Measurements from ENCODE around the gene IFNA1.

IFNA1 gene

DNA sequence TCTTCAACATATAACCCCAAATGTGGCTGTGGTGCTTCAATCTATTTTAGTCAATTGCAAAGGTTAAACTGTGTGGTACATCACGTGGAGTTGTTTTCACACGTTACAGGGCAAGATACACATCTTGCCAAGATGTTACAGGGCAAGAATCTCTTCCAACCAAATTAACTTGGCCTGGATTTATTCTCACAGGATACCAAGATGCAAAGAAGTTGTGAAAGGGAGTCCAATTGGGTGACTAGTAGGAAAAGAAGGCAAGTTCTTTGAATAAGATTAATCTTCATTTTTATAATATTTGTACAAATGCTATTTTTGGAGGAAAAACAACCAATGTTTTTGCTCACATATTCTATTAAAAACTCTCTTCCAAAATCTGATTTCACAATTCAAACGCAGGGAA lies 36.1 kb upstream of the IFNA1 start:
- no peak for DNase-seq (ENCODE audit: insufficient read length, low spot score)
- no peak for FAIRE-seq
- TF ChIP-seq, protein P1, sequence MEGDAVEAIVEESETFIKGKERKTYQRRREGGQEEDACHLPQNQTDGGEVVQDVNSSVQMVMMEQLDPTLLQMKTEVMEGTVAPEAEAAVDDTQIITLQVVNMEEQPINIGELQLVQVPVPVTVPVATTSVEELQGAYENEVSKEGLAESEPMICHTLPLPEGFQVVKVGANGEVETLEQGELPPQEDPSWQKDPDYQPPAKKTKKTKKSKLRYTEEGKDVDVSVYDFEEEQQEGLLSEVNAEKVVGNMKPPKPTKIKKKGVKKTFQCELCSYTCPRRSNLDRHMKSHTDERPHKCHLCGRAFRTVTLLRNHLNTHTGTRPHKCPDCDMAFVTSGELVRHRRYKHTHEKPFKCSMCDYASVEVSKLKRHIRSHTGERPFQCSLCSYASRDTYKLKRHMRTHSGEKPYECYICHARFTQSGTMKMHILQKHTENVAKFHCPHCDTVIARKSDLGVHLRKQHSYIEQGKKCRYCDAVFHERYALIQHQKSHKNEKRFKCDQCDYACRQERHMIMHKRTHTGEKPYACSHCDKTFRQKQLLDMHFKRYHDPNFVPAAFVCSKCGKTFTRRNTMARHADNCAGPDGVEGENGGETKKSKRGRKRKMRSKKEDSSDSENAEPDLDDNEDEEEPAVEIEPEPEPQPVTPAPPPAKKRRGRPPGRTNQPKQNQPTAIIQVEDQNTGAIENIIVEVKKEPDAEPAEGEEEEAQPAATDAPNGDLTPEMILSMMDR (IDR thresholded peaks at IDR 0.05; ENCODE audit: insufficient read depth, missing control alignments) = no peak

DNA sequence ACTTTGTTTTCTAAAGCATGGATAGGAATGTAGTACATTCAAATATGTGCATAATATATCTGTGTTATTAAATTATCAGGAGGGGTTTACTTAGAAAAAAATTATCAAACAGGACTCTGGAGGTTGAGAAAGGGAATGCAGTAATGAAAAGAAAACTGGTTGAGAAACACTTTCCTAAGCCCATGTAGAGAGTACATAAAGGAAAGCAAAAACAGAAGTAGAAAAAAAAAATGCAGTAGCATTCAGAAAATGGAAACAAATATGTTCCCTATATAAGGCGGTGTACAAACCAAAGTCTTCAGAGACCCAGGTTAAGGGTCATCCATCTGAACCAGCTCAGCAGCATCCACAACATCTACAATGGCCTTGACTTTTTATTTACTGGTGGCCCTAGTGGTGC lies 31.4 kb upstream of the IFNA1 start, which contains the start of gene IFNA8:
IFNA8 (plus strand) TSS at position 301 of the 400 bp plus-strand sequence; CDS start at position 361, 60 bp downstream.
- DNase-seq (ENCODE audit: insufficient read length, low spot score) (no peak), FAIRE-seq (no peak)
- TF ChIP-seq, protein P1 (IDR thresholded peaks at IDR 0.05; ENCODE audit: insufficient read depth, missing control alignments) = no peak

DNA sequence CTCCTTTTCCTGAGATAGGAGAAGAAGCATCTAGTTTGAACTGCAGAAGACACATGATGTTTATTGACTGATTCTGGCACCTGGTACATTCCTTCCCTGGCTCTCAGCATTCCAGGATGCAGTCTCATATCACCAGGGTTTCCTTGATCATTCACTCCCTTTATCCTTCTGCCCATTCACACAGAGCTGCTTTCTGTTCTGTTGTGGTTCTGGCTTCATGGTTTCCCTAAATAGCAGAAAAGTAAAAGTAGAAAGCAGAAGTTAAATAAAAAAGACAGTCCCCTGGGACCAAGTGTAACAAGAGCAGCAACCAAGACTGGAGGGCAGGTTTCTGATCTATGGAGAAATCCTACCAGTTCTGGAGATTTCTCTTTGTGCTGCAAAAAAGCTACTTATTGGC lies 28.1 kb upstream of the IFNA1 start:
- no peak for DNase-seq (ENCODE audit: insufficient read length, low spot score)
- no peak for FAIRE-seq
- TF ChIP-seq, protein P1 (IDR thresholded peaks at IDR 0.05; ENCODE audit: insufficient read depth, missing control alignments) = no peak

DNA sequence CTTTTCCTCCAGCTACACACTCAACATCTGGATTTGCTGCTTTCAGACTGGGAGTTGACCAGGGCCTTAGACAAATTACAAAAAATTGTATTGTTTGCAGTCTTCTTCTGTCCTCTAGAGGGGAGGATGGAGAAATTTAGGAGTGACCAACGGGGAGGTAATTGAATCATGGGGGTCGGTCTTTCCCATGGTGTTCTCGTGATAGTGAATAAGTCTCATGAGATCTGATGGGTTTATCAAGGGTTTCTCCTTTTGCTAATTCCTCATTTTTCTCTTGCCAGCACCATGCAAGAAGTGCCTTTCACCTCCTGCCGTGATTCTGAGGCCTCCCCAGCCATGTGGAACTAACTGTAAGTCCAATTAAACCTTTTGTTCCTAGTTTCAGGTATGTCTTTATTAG lies 27.1 kb upstream of the IFNA1 start:
- DNase-seq (ENCODE audit: insufficient read length, low spot score) (no peak), FAIRE-seq (no peak)
- TF ChIP-seq, protein P1 (IDR thresholded peaks at IDR 0.05; ENCODE audit: insufficient read depth, missing control alignments) = no peak

DNA sequence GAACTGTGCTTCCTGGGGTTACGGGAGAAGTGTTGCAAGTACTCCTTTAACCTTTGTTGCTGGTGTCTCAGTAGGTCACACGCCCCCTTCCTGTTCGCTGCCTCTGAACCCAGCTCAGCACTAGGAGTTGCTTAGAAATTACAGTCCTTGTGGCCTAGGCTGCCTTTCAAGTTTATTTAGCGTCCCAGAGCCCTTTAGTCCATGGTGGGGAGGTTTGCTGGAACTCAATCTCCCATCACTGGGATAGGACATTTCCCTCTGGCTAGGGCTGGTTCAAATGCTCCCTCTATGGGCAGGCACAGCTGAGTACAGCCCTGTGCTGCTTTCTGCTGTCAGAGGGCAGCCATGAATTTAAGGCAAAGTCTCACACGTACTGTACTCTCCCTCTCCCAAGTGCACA lies 26.6 kb upstream of the IFNA1 start:
- no peak for DNase-seq (ENCODE audit: insufficient read length, low spot score)
- TF ChIP-seq, protein P1 (IDR thresholded peaks at IDR 0.05; ENCODE audit: insufficient read depth, missing control alignments) = no peak
- FAIRE-seq = no peak

DNA sequence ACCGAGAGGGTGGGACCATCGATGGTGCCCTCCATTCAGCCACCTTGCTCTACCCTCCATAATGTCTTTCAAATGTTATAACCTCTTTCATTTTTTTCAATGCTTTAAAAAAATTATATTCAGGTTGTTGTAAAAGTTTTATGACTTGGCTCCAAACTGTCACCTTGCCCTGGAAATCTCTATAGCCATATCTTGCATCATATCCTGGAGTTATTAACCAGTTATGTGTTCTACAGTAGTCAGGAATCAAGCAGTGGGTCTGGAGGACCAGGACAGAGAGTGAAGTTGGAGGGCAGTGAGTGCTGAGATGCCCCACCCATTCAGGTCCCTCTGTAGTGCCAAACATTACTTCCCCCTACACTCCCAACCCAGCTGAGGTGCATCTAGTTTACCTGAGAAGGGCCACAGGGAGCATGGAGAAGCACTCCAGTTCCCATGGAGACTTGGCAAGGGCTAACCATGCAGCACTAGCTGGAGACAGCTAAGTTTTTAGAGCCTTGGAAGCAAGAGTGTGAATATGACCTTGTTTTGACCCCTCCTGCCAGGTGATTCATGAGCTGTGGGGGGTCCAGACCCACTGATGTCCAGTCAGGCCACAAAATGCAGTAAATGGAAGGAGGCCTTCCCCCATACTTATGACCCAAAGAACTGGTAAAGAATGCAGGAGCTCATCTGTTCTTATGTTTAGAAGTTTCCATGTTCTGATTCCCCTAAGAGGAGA lies 25.9 kb upstream of the IFNA1 start:
- TF ChIP-seq, protein P1 (IDR thresholded peaks at IDR 0.05; ENCODE audit: insufficient read depth, missing control alignments) = no peak
- DNase-seq (ENCODE audit: insufficient read length, low spot score) (no peak), FAIRE-seq (no peak)

DNA sequence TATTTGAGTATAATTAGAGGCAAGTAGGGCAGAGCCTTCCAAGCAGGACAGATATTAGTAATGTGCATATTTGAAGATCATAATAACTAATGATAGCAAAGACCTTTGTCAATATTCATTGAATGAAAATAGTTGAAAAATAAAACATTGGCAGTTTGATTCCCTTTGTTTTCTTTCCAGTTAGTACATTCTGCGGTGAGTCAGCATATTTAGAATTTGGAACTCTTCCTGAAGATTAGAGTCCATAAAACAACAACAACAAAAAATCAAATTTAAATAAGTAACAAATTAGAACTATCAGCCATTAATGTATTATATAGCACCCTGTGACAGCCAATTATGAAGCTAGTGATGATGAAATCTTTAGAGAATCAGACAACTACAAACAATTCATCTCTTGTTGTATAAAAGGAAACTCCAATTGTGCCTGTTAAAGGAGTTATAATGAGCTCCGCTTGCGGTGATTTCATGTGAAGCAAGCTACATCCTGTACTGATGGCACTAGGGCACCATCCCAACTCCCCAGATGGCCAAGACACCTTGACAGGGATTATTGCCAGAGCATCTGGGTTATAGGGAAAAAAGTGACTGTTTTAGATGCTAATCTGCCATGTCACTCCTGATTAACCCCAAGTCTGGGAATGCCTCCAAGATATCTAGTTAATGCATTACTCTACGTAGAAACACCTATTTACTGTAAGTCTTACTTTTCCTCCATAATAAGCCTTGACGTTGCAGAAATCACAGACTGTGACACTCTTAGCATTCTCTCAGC lies 24.6 kb upstream of the IFNA1 start:
- TF ChIP-seq, protein P1 (IDR thresholded peaks at IDR 0.05; ENCODE audit: insufficient read depth, missing control alignments) = no peak
- FAIRE-seq (no peak), DNase-seq (ENCODE audit: insufficient read length, low spot score) (no peak)

Data from D721Med (cell line).